Measurements from ENCODE around the gene DNAJC4.

DNAJC4 gene

DNA sequence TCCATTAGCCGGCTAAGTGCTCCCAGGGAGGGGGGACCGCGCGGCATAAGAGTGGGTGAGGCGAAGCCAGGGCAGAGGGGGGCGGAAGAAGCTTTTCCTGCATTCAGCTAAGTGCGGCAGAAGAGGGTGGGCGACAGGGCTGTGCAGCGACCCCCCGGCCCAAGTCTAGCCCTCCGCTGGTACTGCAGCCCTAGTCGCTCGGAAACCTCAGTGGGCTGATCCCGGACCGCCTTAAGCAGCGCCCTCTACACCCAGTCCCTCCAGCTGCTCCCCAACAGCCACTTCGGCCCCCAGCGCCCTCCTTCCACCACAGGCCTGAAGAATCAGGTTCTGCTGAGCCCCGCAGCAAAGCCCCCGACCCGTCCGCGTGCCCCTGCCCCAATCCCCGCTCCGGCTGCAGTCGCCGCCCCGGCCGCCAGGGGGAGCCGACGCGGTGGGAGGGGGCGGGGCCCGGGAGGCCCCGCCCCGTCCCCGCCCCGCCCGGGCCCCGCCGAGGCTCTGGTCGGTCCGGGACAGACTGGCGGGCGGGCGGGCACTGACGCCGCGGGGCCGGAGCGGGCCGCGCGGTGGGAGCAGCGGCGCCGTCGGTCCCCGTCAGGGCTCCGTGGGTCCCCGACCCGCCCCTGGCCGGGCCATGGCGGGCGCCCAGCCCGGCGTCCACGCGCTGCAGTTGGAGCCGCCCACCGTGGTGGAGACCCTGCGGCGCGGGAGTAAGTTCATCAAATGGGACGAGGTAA is 20.8 kb downstream of the DNAJC4 start, which contains the start of gene PLCB3:
Gene PLCB3, plus strand, starts transcription at position 515 of the 737 bp plus-strand sequence. Its CDS starts 120 bp downstream, at position 635.
- H3K4me3 ChIP-seq (ENCODE audit: low read length) = peak within 1 kb of the TSS; percentile 60
- DNase-seq (ENCODE audit: low read depth, low spot score) = no peak

DNA sequence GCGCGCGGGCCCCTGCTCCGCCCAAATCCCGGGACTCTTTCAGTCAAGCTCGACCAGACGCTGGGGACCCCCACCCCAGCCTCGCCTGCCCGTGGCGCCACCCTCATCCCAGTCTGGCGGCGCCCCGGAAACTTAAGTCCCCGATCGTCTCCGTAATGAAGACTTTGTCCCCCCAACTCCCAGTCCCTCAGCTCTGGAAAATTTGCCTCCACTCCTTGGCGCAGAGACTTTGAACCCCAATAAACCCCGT is 21.3 kb downstream of the DNAJC4 start:
- no peak for DNase-seq (ENCODE audit: low read depth, low spot score)
- H3K4me3 ChIP-seq (ENCODE audit: low read length) = peak overlapping the region; percentile 59

DNA sequence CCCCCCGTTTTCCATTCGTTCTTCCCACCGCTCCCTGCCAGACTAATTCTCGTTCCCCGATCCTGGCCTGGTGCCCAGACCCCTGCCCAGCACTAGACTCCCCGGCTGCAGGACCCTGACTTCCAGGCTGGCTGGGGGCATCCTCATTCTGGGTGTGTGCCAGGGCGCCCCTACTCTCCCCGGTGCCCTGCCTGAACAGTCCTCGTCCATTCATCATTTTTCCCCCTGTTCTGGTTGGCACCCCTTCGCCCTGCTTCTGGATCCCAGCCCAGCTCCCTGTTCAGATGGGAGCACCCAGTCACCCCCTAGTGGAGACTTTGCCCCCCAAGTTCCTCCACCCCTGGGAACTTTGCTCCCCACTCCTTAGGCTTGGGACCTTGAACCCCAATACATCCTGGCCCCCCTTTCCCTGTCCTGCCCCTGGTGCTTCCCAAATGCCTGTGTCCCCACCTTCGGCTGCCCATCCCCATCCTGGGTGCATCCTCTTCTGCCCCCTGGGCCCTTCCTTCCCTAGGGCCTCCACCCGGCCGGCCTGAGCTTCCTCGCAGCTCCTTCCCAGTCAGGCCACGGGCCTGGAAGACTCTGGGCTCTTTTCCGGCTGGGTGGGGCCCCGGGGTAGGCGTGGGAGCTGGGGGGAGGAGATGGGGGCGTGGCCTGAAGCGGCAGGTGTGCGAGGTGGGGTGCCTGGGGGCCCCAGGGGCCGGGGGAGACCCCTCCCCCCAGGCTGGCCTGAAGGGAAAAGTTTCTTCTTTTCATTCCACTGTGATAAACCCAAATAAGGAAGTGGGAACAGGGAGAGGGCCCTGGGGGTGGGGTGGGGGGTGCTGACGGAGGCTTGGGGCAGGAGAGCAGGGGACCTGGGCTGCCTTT is 21.9 kb downstream of the DNAJC4 start:
- peak overlapping the region; percentile 59 for H3K4me3 ChIP-seq (ENCODE audit: low read length)
- no peak for DNase-seq (ENCODE audit: low read depth, low spot score)

DNA sequence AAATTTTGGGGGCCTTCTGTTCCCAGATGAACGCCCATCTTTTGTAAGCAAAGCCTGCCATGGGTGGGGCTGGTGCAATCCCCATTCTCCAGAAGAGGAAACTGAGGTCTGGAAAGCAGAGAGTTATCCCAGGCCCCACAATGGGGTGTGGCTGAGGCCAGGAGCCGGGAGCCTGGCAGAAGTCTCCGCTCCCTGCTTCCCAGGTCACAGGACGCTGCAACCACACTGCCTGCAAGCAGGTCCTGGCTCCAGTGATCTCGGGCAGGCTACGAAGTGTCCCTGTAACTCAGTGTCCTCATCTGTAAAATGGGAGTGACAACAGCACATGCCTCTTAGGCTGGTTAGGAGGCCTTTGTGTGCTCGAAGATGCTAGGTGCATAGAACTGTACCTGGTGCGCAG is 22.7 kb downstream of the DNAJC4 start:
- no peak overlapping the region for H3K4me3 ChIP-seq (ENCODE audit: low read length)

DNA sequence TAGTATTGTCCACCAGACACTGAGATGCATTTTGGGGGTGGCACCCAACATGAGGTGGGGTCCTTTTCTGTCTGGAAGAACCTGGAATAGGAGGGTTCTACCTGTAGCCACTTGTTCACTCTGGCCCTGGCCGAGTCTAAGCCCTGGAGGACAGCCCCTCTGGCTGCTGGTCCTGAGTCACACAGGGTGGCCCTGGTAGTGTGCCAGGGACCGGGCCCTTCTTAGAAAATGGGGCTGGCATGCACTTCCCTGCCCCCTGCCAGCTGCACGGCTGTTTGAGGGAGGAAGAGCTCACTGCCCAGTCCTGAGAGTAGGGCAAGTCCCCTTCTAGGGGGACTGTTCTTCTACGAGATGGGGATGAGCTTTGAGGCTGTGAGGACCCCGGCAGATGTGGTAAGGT is 23.1 kb downstream of the DNAJC4 start:
- DNase-seq (ENCODE audit: low read depth, low spot score) = no peak
- no peak overlapping the region for H3K4me3 ChIP-seq (ENCODE audit: low read length)

More for the DNA sequence above, 22.7 kb downstream of the DNAJC4 start:
- DNase-seq (ENCODE audit: low read depth, low spot score) = no peak

DNA sequence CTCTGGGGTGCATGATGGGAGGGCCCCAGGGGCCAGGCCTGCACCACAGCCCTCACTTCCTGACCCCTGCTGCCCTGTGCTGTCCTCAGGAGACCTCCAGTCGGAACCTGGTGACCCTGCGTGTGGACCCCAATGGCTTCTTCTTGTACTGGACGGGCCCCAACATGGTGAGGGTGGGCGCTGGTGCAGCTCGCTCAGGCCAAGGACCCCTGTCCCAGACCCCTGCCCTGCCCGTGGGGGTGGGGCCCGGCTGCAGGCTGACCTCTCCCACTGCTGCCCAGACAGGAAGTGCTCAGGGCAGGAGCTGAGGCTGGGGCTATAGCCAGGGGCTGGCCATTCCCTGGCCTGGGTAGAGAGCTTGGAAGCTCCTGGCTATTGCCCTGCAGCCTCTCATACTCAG is 24.0 kb downstream of the DNAJC4 start:
- DNase-seq (ENCODE audit: low read depth, low spot score) = no peak
- no peak overlapping the region for H3K4me3 ChIP-seq (ENCODE audit: low read length)

DNA sequence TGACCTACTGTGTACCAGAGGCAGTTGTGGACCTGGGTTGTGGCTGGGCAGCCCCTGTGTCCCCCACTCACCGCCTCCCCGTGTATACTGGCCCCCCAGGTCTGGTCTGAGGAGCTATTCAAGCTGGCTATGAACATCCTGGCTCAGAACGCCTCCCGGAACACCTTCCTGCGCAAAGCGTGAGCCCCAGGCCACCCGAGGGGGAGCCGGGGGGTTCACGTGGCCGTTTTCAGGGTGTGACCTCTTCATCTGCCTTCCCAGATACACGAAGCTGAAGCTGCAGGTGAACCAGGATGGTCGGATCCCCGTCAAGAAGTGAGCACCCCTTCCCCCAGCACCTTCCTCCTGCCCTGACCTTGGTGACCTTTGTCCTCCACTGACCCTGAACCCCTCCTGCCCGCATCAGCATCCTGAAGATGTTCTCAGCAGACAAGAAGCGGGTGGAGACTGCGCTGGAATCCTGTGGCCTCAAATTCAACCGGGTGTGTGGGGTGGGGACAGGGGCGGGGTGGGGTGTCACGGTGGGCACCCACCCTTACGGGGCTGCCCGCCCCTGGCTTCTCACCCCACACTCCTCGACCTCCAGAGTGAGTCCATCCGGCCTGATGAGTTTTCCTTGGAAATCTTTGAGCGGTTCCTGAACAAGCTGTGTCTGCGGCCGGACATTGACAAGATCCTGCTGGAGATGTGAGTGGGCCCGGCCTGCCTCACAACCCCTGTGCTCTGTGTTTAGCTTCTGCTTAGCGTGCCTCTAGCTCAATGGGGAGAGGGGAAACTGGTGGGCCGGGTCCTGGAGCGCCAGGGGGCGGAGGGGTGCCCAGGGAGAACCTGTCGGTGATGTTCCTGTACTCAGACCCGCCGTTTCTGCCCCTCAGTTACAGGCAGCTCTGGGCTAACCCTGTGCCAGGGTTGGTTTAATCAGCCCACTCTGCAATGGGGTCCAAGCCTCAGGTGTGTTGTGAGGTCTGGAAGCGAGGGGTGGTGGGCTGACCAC is 25.1 kb downstream of the DNAJC4 start:
- no peak overlapping the region for H3K4me3 ChIP-seq (ENCODE audit: low read length)
- DNase-seq (ENCODE audit: low read depth, low spot score) = no peak

DNA sequence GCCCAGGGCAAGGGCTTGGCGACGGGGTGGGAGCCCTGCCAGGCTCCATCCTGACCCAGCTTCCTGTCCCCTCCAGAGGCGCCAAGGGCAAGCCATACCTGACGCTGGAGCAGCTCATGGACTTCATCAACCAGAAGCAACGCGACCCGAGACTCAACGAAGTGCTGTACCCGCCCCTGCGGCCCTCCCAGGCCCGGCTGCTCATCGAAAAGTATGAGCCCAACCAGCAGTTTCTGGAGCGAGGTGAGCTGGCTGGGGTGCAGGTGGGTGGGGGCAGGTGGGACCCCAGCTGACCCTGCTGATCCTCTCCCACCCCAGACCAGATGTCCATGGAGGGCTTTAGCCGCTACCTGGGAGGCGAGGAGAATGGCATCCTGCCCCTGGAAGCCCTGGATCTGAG is 26.0 kb downstream of the DNAJC4 start:
- no peak overlapping the region for H3K4me3 ChIP-seq (ENCODE audit: low read length)

DNA sequence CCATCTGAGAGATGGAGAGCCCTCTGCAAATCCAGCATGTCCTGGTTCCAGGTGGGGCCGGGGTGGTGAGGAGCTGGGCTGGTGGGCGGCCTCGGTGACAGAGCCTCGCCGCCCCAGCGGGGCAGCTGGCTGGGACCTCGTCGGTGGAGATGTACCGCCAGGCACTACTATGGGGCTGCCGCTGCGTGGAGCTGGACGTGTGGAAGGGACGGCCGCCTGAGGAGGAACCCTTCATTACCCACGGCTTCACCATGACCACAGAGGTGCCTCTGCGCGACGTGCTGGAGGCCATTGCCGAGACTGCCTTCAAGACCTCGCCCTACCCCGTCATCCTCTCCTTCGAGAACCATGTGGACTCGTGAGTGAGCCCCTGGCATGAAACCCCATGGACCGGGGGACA is 28.0 kb downstream of the DNAJC4 start:
- no peak overlapping the region for H3K4me3 ChIP-seq (ENCODE audit: low read length)
- DNase-seq (ENCODE audit: low read depth, low spot score) = no peak

More for the DNA sequence above, 26.0 kb downstream of the DNAJC4 start:
- no peak for DNase-seq (ENCODE audit: low read depth, low spot score)

DNA sequence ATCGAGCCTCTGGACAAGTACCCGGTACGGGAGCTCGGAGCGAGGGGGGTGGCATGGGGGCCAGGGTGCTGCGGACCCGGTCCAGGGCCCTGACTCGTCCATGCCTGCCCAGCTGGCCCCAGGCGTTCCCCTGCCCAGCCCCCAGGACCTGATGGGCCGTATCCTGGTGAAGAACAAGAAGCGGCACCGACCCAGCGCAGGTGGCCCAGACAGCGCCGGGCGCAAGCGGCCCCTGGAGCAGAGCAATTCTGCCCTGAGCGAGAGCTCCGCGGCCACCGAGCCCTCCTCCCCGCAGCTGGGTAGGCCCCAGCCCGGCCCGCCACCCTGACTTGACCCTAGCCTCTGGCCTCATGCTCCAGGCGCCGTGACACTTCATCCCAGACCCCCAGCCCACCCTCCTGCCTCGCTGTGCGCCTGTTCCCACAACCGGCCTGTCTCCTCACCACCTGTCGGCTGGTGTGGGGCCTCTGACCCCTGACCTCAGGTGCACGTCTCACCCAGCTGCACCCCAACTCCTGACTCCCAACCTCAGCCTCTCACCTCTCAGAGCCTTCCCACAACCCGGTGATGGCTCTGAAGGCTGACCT is 28.7 kb downstream of the DNAJC4 start:
- H3K4me3 ChIP-seq (ENCODE audit: low read length) = no peak overlapping the region

DNA sequence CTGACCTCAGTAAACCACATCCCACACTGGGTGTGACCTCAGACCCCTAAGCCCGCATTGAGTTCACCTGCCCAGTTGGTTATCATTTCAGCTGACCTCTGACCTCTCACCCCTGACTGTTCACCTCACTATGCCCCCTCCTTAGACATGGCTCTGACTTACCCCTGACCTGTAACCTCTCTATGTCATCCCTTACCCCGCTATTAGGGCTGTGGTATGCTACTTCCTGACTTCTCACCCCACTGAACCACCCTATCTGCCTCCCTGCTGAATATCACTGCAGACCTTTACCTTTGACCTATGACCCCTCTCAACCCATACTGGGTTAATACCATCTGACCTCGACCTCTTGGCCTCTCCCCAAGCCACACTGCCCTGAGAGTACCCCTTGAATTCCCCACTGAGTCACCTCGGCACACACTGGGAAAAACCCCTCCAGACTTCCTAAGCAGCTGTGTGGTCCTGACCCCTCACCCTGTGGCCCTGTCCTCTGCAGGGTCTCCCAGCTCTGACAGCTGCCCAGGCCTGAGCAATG is 29.3 kb downstream of the DNAJC4 start:
- DNase-seq (ENCODE audit: low read depth, low spot score) = no peak
- no peak overlapping the region for H3K4me3 ChIP-seq (ENCODE audit: low read length)

More for the DNA sequence above, 28.7 kb downstream of the DNAJC4 start:
- DNase-seq (ENCODE audit: low read depth, low spot score) = no peak

DNA sequence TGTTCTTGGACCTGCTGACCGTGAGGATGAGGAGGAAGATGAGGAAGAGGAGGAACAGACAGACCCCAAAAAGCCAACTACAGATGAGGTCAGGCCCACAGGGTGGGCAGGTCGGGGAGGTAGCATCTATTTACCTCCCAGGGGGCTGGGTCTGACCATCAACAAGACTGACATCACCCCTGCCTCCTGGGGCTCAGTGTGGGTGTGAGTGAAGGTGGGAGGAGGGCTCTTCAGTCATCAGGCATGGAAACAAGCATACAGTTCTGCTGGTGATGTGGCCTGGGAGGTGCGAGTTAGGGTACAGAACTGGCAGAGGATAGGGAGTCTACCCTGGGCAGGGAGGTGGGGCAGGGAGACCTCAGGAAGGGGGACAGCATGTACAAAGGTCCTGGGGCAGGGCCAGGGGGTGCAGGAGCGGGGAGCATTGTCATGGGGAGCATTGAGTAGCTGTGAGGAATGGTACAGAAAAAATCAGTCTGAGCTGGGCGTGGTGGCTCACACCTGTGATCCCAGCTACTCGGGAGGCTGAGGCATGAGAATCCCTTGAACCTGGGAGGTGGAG is 29.9 kb downstream of the DNAJC4 start:
- DNase-seq (ENCODE audit: low read depth, low spot score) = no peak
- no peak overlapping the region for H3K4me3 ChIP-seq (ENCODE audit: low read length)

DNA sequence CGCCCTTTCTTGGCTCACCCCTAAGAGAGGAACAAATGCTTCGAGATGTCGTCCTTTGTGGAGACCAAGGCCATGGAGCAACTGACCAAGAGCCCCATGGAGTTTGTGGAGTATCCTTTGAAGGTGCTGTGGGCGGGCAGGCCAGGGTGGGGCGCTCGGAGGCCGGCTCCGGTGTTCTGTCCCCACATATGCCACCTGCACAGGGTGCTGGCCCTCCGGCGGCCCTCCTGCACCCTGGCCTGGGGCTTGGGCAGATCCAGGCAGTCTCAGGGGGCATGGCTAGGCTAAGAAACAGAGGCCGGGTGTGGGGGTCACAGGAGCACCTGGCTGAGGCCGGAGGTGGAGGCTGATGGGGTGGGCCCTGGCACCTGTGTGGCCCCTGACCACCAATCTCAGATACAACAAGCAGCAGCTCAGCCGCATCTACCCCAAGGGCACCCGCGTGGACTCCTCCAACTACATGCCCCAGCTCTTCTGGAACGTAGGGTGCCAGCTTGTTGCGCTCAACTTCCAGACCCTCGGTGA is 31.3 kb downstream of the DNAJC4 start:
- H3K4me3 ChIP-seq (ENCODE audit: low read length) = no peak overlapping the region
- no peak for DNase-seq (ENCODE audit: low read depth, low spot score)

DNA sequence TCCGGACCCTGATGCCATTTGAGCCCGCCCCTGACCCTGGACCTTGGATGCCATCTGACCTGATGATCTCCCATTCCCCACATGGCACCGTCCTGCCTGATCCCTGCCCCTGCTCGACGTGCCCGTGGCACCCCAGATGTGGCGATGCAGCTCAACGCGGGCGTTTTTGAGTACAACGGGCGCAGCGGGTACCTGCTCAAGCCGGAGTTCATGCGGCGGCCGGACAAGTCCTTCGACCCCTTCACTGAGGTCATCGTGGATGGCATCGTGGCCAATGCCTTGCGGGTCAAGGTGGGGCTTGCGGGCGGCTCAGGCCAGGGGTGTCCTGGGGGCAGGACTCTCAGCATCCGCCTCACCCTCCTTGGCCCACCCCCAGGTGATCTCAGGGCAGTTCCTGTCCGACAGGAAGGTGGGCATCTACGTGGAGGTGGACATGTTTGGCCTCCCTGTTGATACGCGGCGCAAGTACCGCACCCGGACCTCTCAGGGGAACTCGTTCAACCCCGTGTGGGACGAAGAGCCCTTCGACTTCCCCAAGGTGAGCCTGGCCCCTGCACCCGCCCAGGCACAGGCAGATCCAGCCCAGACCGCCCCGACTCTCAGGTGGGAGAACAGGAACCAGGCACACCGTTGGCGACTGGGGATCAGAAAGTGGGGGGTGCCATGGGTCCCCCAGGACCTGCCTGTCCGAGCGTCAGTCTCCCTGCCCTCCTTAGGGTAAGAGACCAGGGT is 32.1 kb downstream of the DNAJC4 start:
- no peak for DNase-seq (ENCODE audit: low read depth, low spot score)
- H3K4me3 ChIP-seq (ENCODE audit: low read length) = no peak overlapping the region

DNA sequence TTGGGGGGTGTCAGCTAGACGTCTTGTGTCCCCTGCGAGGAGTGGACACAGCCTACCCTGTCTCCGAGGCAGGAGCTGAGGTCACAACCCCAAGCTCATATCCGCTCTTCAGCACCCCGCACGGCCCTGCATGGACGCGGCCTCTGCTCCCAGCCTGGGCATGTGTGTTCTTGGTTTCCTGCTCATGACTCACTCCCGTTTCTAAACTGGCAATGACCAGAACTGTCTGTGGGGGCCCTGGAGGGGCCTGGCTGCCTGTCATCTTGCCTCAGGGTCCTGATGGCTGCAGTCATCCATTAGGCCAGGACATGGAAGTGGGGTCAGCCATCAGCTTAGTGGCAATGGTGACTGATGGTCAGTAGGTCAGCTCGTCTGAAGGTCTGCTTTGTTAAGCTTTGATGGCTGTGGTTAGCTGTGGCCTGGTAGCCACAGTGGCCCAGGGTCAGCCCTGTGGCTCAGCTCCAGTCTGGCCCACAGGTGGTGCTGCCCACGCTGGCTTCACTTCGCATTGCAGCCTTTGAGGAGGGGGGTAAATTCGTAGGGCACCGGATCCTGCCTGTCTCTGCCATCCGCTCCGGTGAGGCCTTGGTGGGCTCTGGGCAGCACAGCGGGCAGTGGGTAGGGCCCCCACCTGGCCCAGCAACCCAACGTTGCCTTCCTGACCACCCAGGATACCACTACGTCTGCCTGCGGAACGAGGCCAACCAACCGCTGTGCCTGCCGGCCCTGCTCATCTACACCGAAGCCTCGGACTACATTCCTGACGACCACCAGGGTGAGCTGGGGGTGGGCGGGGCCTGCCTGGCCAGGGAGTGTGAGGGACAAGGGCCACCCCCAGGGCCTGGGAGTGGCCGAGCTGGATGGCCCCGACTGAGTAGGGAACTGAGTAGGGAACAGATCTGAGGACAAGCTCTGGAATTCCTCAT is 32.9 kb downstream of the DNAJC4 start:
- DNase-seq (ENCODE audit: low read depth, low spot score) = no peak
- no peak overlapping the region for H3K4me3 ChIP-seq (ENCODE audit: low read length)

DNA sequence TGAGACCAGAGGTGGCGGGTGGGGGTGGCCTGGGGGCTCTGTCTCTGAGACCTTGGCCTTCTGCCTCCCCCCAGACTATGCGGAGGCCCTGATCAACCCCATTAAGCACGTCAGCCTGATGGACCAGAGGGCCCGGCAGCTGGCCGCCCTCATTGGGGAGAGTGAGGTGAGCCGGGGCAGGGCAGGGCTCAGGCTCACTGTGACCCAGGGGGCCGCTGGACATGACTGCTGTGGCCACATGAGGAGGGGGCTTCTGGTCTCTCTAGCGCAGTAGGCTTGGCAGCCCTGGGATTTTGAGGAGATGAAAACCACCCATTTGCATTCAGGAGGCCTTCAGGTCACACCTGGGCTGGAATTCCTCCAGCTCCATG is 33.6 kb downstream of the DNAJC4 start:
- DNase-seq (ENCODE audit: low read depth, low spot score) = no peak
- H3K4me3 ChIP-seq (ENCODE audit: low read length) = no peak overlapping the region

DNA sequence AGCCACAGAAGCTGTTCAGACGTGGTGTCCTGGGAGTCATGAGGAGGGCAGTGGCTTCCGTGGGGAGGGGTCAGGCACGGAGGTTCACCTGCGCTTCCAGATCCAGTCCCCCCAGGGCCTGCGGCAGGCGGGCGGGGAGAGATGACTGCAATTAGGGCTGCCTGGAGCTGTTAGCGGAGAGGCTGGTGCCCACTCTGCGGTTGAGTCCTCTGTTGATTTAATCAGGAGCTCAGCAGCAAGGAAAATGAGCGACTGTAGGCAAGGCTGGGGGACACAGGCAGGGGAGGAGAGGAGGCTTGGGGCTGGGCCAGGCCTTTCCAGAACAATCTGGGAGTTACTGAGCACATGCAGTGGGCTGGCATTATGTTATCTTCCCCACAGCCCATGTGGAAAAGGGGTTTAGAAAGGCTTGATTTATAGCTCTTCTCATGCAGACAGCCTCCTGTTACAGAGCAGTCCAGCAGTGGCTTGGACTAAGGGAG is 34.1 kb downstream of the DNAJC4 start:
- no peak for DNase-seq (ENCODE audit: low read depth, low spot score)
- H3K4me3 ChIP-seq (ENCODE audit: low read length) = no peak overlapping the region

All from Jurkat, Clone E6-1 (cell line).